Cardiac fibroblast (primary cell): ENCODE measurements around the gene AATK.

Source experiments
- DNase-seq, 2 donors: peaks; one replicate each; pipeline versions ENCODE4 v3.0.0 to v3.0.0-alpha.2; 2010; ENCODE audit warnings: low read depth in 2 of 2
- H3K4me3 ChIP-seq, 2 donors: replicated peaks in 1 of 2; 1 replicate in 1 of 2; 2 replicates in 1 of 2; pipeline ENCODE4 v1.5.1; 2011; ENCODE audit warnings: low read depth in 2 of 2, low read length in 2 of 2, mild to moderate bottlenecking in 2 of 2, moderate library complexity in 1 of 2
- TF ChIP-seq, protein P1 (sequence below): IDR thresholded peaks from one replicate; pipeline ENCODE4 v1.5.1; 2011; ENCODE audit warnings: low read depth, mild to moderate bottlenecking, low read length, inconsistent platforms

Gene AATK

DNA sequence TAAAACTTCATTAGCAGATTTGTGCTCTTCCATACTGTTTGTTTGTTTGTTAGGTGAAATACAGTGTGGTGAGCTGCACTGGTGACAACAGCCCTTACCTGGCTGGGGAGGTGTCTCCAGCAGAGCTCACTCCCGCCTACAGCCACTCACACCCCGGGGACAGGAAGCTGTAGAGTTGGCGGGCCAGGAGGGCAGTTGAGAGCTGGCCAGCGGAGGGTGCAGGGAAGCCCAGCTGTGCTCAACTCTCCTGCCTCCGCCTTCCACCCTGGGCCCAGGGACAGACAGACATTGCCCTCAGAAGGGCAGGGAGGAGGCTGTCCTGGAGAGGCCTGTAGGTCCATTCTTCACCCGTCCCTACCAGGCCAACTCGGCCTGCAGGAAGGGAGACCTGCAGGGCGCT, 49.3 kb downstream of the AATK start:
- no peak for DNase-seq
- no peak overlapping the region for H3K4me3 ChIP-seq
- TF ChIP-seq, protein P1, sequence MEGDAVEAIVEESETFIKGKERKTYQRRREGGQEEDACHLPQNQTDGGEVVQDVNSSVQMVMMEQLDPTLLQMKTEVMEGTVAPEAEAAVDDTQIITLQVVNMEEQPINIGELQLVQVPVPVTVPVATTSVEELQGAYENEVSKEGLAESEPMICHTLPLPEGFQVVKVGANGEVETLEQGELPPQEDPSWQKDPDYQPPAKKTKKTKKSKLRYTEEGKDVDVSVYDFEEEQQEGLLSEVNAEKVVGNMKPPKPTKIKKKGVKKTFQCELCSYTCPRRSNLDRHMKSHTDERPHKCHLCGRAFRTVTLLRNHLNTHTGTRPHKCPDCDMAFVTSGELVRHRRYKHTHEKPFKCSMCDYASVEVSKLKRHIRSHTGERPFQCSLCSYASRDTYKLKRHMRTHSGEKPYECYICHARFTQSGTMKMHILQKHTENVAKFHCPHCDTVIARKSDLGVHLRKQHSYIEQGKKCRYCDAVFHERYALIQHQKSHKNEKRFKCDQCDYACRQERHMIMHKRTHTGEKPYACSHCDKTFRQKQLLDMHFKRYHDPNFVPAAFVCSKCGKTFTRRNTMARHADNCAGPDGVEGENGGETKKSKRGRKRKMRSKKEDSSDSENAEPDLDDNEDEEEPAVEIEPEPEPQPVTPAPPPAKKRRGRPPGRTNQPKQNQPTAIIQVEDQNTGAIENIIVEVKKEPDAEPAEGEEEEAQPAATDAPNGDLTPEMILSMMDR, result no peak

DNA sequence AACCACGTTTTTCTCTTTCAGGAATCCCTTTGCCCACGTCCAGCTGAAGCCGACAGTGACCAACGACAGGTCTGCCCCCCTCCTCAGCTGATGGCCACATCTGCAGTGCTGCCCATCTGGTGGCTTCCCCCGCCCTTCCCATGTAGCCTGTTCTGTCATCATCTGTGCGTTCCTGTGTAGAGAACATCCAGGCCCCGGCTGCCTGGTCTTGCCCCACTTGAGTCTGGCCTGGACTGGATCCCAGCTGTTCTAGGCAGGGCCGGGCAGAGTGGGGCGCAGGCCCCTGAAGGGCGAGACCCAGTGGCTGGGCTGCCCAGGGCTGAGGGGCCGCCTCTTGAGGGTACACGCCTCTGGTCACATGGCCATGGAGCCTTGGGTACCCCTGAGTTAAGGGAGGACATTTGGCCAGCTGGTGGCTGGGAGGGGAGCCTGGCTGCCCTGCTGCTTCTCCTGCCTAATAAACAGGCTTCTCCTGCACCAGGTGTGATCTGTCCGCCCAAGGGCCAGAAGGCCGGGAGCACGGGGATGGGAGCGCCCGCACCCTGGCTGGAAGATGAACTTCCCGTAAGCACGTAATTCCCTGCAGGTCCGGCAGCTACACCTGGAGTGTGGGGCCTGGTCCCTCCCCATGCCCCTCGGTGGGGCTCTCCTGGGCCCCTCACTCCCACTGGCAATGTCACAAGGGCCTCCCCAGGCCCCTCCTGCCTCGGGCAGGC, 50.1 kb downstream of the AATK start:
- H3K4me3 ChIP-seq, result no peak overlapping the region
- TF ChIP-seq, protein P1, result no peak
- no peak for DNase-seq

DNA sequence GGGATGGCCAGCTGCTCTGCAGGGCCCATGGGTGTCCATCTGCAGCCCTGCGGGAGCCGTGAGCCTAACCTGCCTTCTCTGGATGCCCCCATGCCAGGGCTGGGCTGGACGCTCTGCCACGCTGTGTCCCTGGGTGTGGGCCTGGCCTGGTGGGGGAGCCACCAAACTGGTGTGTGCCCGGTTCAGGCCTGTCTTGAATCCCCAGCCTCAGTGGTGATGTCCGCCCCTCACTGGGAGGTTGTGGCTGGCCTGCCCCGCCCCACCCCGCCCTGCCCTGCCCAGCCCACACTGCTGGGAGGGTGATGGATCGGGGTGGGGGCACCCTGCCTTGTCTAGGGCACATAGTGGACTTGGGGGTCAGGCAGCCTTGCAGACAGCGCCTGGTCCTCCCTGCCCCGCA, 50.8 kb downstream of the AATK start:
- TF ChIP-seq, protein P1, result no peak
- no peak for DNase-seq
- no peak overlapping the region for H3K4me3 ChIP-seq

DNA sequence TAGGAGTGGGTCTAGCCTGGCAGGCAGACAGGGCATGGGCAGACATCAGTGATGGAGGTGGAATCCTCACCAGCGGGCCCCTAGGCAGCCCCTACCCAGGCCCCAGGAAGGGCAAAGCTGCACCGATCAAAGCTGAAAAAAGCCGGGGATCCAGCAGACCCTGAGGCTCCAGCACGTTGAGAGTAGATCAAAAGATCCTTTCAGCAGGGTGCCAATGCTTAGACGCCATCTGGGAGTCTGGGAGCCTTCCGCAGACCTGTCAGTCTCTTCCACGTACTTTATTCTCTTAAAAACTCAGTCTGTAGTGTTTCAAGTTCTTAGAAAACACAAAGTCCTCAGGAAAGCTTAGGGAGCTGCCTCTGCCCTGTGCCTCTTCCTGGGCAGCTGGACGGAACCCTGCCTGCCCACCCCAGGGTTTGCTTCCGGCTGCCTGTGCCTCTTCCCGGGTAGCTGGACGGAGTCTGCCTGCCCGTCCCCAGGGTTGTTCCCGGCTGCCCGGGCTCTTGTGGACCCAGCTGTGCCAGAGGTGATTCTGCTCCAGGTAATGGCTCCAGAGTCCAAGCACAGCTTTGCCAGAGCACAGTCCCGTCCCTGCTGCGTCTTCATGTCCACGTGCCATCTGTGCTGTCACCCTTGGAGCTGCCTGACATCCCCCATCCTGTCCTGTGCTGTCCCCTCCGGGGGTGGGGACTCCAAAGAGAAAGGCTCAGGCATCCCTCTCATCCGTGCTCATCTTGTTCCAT, 51.5 kb downstream of the AATK start:
- no peak overlapping the region for H3K4me3 ChIP-seq
- TF ChIP-seq, protein P1, result no peak
- DNase-seq, result no peak

DNA sequence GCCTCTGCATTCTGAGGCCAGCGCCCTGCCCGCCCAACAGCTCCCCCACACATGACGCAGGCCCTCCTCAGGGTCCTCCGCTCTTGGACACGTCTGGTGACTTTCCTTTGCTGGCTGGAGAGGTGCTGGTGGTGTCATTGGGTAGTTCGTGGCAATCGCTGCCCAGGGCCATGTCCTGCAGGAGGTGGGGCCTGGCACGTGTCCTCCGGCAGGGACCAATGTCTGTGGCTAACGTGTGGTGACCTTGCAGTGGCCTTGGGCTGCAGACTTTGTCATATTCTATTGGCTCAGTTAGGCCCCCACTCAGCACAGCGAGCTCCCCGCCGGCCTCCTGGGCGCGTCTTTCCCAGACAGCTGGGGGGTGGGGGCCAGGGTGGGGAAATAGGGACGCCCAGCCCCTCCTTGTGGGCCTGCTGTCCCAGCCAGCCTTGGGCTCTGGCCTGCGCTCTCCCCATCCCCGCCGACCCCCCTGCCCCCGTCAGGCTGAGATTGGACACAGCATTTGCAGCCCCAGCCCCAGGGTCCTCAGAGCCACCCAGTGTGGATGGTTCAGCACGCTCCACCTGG, 52.8 kb downstream of the AATK start:
- TF ChIP-seq, protein P1, result no peak
- DNase-seq, result no peak
- H3K4me3 ChIP-seq, result no peak overlapping the region

DNA sequence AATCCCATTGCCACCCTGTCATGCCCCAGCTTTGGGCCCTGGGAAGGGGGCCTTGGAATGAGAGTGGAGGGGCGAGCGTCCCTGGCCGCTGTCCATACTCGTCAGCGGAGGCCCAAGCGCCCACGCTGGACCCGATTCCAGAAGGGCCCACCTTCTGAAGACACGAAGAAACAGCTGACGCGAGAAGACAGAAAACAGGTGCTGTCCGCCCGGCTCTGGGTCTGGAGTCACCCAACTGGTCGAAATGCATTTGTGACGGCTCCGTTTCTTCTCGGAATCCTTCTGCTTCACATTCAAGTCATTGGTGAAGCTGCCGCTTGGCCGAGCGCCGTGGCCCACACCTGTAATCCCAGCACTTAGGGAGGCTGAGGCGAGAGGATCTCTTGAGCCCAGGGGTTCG, 53.6 kb downstream of the AATK start:
- no peak overlapping the region for H3K4me3 ChIP-seq
- no peak for DNase-seq
- TF ChIP-seq, protein P1, result no peak
